ENCODE data around the gene PPDPF.

GRCh38 chr20:63521602-63522001 is 1.0 kb downstream of the PPDPF start:
- no peak for TF ChIP-seq CTCF (IDR thresholded peaks at IDR 0.05; ENCODE audit: low read depth, low read length, poor library complexity, severe bottlenecking)
- TF ChIP-seq EZH2phosphoT487 (IDR thresholded peaks at IDR 0.05; ENCODE audit: borderline replicate concordance, low read length), result no peak

Data from DOHH2 (cell line).